ENCODE measurements around the gene ZSWIM8. TPM values are rescaled to one million over a fixed set of nuclear protein-coding genes. Genes with fewer than 3 reads are reported as not detected.

ZSWIM8 gene
- total and polyA plus RNA-seq, 2 donors (not counting 3 experiments of a cell fraction or from before 2014, with no cell fraction given), result 111 to 230 TPM

GRCh38 chr10:73780301-73780700 is 5.1 kb upstream of the ZSWIM8 start:
- ChIA-PET CTCF (interaction anchor here (1.8 to 2.2 kb wide), 2 partner anchors 9 to 99 kb away, joined by 6 to 10 read pairs; a partner anchor contains a TSS), POLR2A (no interaction called here)
- BruUV-seq (replicated peaks), result no TSS peak

GRCh38 chr10:73780966-73781365 is 4.4 kb upstream of the ZSWIM8 start:
- intact Hi-C loops (cut with micrococcal nuclease), result no loop called here
- Histone ChIP-seq H4K20me1 (replicated peaks; ENCODE audit: control insufficient read depth, extremely low read depth, insufficient read depth, low read length) (no peaks in the 10 kb centered on the region), H3K4me3 (replicated peaks in 1 of 3; ENCODE audit: insufficient read depth in 1 of 3, low read depth in 1 of 3, low read length in 3 of 3) (peak overlapping the region; percentile 87 to 96 (median 91)), H3K27me3 (ENCODE audit: control insufficient read depth in 2 of 2, insufficient read depth in 2 of 2, low read length in 2 of 2) (no peaks in the 10 kb centered on the region), H3K36me3 (ENCODE audit: control insufficient read depth in 2 of 2, extremely low read depth in 1 of 2, insufficient read depth in 2 of 2, low read length in 2 of 2) (peaks cover 0 to 3% of the 10 kb centered on the region in 2 experiments), H3K9me1 (replicated peaks; ENCODE audit: control insufficient read depth, extremely low read depth, insufficient read depth, low read length) (no peaks in the 10 kb centered on the region), H2AFZ (ENCODE audit: low read depth, low read length) (no peak overlapping the region), H3K9ac (replicated peaks; ENCODE audit: extremely low read depth, insufficient read depth, low read length) (peak overlapping the region; percentile 84), H3K4me1 (ENCODE audit: control insufficient read depth, extremely low read depth, insufficient read depth, low read length) (peaks cover 21% of the 10 kb centered on the region), H3K4me2 (ENCODE audit: insufficient read depth, low read length) (peak overlapping the region; percentile 91), H3K9me3 (replicated peaks; ENCODE audit: control insufficient read depth, insufficient read depth, low read length) (no peaks in the 10 kb centered on the region), H3K79me2 (ENCODE audit: control insufficient read depth, insufficient read depth, low read length) (peaks cover 49% of the 10 kb centered on the region), H3K27ac (ENCODE audit: insufficient read depth, low read depth, low read length) (peak overlapping the region; percentile 19)
- POLR2A ChIA-PET, result no interaction called here
- TF ChIP-seq CTCF (IDR thresholded peaks at IDR 0.05; ENCODE audit: extremely low read depth in 1 of 2, insufficient read depth in 1 of 2, low read depth in 1 of 2, low read length in 2 of 2) (no peak), POLR2AphosphoS5 (IDR thresholded peaks at IDR 0.05; ENCODE audit: insufficient read depth, low read depth, low read length) (no peak), FOS (IDR thresholded peaks at IDR 0.05; ENCODE audit: borderline replicate concordance, insufficient read depth, low read length) (no peak), MAX (IDR thresholded peaks at IDR 0.05; ENCODE audit: insufficient read depth, insufficient read length) (no peak), MYC (IDR thresholded peaks at IDR 0.05; ENCODE audit: low read depth, low read length) (no peak), EZH2 (IDR thresholded peaks at IDR 0.05; ENCODE audit: borderline replicate concordance, low read depth, low read length, severe bottlenecking) (no peak), GATA2 (IDR thresholded peaks at IDR 0.05; ENCODE audit: insufficient read depth, insufficient read length, low read depth, low read length) (no peak), POLR2A (IDR thresholded peaks at IDR 0.05; ENCODE audit: low read depth, low read length) (no peak), JUN (IDR thresholded peaks at IDR 0.05; ENCODE audit: borderline replicate concordance, insufficient read depth, insufficient read length, low read depth) (no peak)
- FAIRE-seq (peak; percentile 8), DNase-seq (ENCODE audit: low read depth, low spot score) (no peak)
- CTCF ChIA-PET, result interaction anchor here (0.5 to 2.2 kb wide), 4 partner anchors 9 to 160 kb away, joined by 3 to 10 read pairs (median 5); a partner anchor contains a TSS
- dilution Hi-C loops (cut with MboI; ENCODE audit: extremely low pct_ligation_motif_present, low sequenced_read_pairs), result no loop called here
- TSS peak; percentile 59 for BruUV-seq (replicated peaks)

More at GRCh38 chr10:73780301-73780700, 5.1 kb upstream of the ZSWIM8 start:
- peaks cover 24% of the 10 kb centered on the region for H3K4me1 ChIP-seq (ENCODE audit: control insufficient read depth, extremely low read depth, insufficient read depth, low read length)
- H3K9me3 ChIP-seq (replicated peaks; ENCODE audit: control insufficient read depth, insufficient read depth, low read length), result no peaks in the 10 kb centered on the region
- dilution Hi-C loops (cut with MboI; ENCODE audit: extremely low pct_ligation_motif_present, low sequenced_read_pairs), result no loop called here
- no peak for TF ChIP-seq POLR2AphosphoS5 (IDR thresholded peaks at IDR 0.05; ENCODE audit: insufficient read depth, low read depth, low read length)
- TF ChIP-seq EZH2 (IDR thresholded peaks at IDR 0.05; ENCODE audit: borderline replicate concordance, low read depth, low read length, severe bottlenecking), result no peak
- no peak for TF ChIP-seq POLR2A (IDR thresholded peaks at IDR 0.05; ENCODE audit: low read depth, low read length)
- no peak overlapping the region for H3K9ac ChIP-seq (replicated peaks; ENCODE audit: extremely low read depth, insufficient read depth, low read length)
- H3K4me3 ChIP-seq (replicated peaks in 1 of 3; ENCODE audit: insufficient read depth in 1 of 3, low read depth in 1 of 3, low read length in 3 of 3), result no peak overlapping the region
- H4K20me1 ChIP-seq (replicated peaks; ENCODE audit: control insufficient read depth, extremely low read depth, insufficient read depth, low read length), result no peaks in the 10 kb centered on the region
- H3K9me1 ChIP-seq (replicated peaks; ENCODE audit: control insufficient read depth, extremely low read depth, insufficient read depth, low read length), result no peaks in the 10 kb centered on the region
- no peak overlapping the region for H2AFZ ChIP-seq (ENCODE audit: low read depth, low read length)
- no peak for FAIRE-seq
- peaks cover 3 to 5% of the 10 kb centered on the region in 2 experiments for H3K36me3 ChIP-seq (ENCODE audit: control insufficient read depth in 2 of 2, extremely low read depth in 1 of 2, insufficient read depth in 2 of 2, low read length in 2 of 2)
- H3K27me3 ChIP-seq (ENCODE audit: control insufficient read depth in 2 of 2, insufficient read depth in 2 of 2, low read length in 2 of 2), result no peaks in the 10 kb centered on the region
- no peak for DNase-seq (ENCODE audit: low read depth, low spot score)
- peaks cover 52% of the 10 kb centered on the region for H3K79me2 ChIP-seq (ENCODE audit: control insufficient read depth, insufficient read depth, low read length)
- H3K4me2 ChIP-seq (ENCODE audit: insufficient read depth, low read length), result peak overlapping the region; percentile 91
- intact Hi-C loops (cut with micrococcal nuclease), result no loop called here
- no peak overlapping the region for H3K27ac ChIP-seq (ENCODE audit: insufficient read depth, low read depth, low read length)
